HEK293T (cell line): ENCODE measurements around the gene DNAI2.

Experiments
- ARNT ChIP-seq: fragments of 450-650 bp; IDR thresholded peaks from 2 replicates; pipeline ENCODE4 v1.6.1; 2017; ENCODE audit warnings: mild to moderate bottlenecking
- BHLHE40 ChIP-seq: fragments of 450-650 bp; IDR thresholded peaks from 2 replicates; pipeline ENCODE4 v1.6.1; 2016; ENCODE audit warnings: mild to moderate bottlenecking, moderate library complexity, borderline replicate concordance
- ELF4 ChIP-seq: fragments of 450-650 bp; IDR thresholded peaks from 2 replicates; pipeline ENCODE4 v1.6.1; 2017; ENCODE audit warnings: antibody characterized with exemption
- FOXA1 ChIP-seq: fragments of 450-650 bp; IDR thresholded peaks from 2 replicates; pipeline ENCODE4 v1.6.1; 2016; ENCODE audit warnings: mild to moderate bottlenecking
- FOXK2 ChIP-seq: fragments of 450-650 bp; IDR thresholded peaks from 2 replicates; pipeline ENCODE4 v1.6.1; 2016; ENCODE audit warnings: mild to moderate bottlenecking
- FOXM1 ChIP-seq: fragments of 450-650 bp; IDR thresholded peaks from 2 replicates; pipeline ENCODE4 v1.6.1; 2017; ENCODE audit warnings: mild to moderate bottlenecking, borderline replicate concordance
- L3MBTL2 ChIP-seq: fragments of 450-650 bp; conservative IDR thresholded peaks from 2 replicates; pipeline ENCODE4 v1.6.1; 2016; ENCODE audit warnings: mild to moderate bottlenecking
- LEF1 ChIP-seq: fragments of 450-650 bp; IDR thresholded peaks from 2 replicates; pipeline ENCODE4 v1.6.1; 2017; ENCODE audit warnings: mild to moderate bottlenecking, borderline replicate concordance
- NFRKB ChIP-seq: fragments of 450-650 bp; IDR thresholded peaks from 2 replicates; pipeline ENCODE4 v1.6.1; 2016; ENCODE audit warnings: mild to moderate bottlenecking, moderate library complexity
- SP1 ChIP-seq: fragments of 450-650 bp; IDR thresholded peaks from 2 replicates; pipeline ENCODE4 v1.6.1; 2017
- SUZ12 ChIP-seq: fragments of 450-650 bp; IDR thresholded peaks from 2 replicates; pipeline ENCODE4 v1.6.1; 2016; ENCODE audit warnings: mild to moderate bottlenecking
- ZNF384 ChIP-seq: fragments of 450-650 bp; IDR thresholded peaks from 2 replicates; pipeline ENCODE4 v1.6.1; 2016

- TF ChIP-seq LEF1, result no peak
- TF ChIP-seq FOXK2, result no peak
- TF ChIP-seq FOXA1, result no peak
- TF ChIP-seq L3MBTL2, result no peak
- no peak for TF ChIP-seq BHLHE40
- no peak for TF ChIP-seq SP1
- no peak for TF ChIP-seq FOXM1
- TF ChIP-seq ARNT, result no peak
- TF ChIP-seq ZNF384, result no peak
- TF ChIP-seq ELF4, result no peak
- TF ChIP-seq NFRKB, result no peak
- TF ChIP-seq SUZ12, result no peak
Observed at GRCh38 chr17:74274060-74274708, at the start of gene DNAI2.
